Cerebellar nuclear complex (tissue), 1 donor: ENCODE measurements around the gene CEP63.
"Not testable (repeated sequence)": the region's sequence is repeated elsewhere in the genome, so short reads cannot be mapped to it uniquely, and the experiment has no call there.

ENCODE experiments used
- DNase-seq, 2 experiments: peaks; one replicate each; lab custom pipeline; 2025; lab: John Stamatoyannopoulos, UW

CEP63 gene

GRCh38 chr3:134576426-134576825 is 90.6 kb downstream of the CEP63 start:
- DNase-seq, result no peak

GRCh38 chr3:134576831-134577230 is 91.0 kb downstream of the CEP63 start:
- no peak for DNase-seq

- DNase-seq, result no peak
These were observed 93.3 kb downstream of the CEP63 start for GRCh38 chr3:134579141-134579665.

- DNase-seq, result no peak
These were observed 104.9 kb downstream of the CEP63 start for GRCh38 chr3:134590766-134591165.

- no peak for DNase-seq
These were observed 106.9 kb downstream of the CEP63 start for GRCh38 chr3:134592806-134593205.

GRCh38 chr3:134594331-134594741 is 108.5 kb downstream of the CEP63 start:
- DNase-seq, result no peak

GRCh38 chr3:134594986-134595385 is 109.1 kb downstream of the CEP63 start:
- not testable (repeated sequence) for DNase-seq

GRCh38 chr3:134597390-134597970 is 111.6 kb downstream of the CEP63 start:
- DNase-seq, result no peak

GRCh38 chr3:134598763-134599545 is 113.1 kb downstream of the CEP63 start:
- no peak for DNase-seq

GRCh38 chr3:134600206-134600605 is 114.3 kb downstream of the CEP63 start:
- DNase-seq, result no peak

GRCh38 chr3:134600685-134601463 is 115.0 kb downstream of the CEP63 start:
- peak in 1 of 2 experiments; percentile 31 for DNase-seq

GRCh38 chr3:134601539-134602439 is 115.9 kb downstream of the CEP63 start:
- peak; percentile 68 to 82 for DNase-seq

GRCh38 chr3:134602440-134602814 is 116.6 kb downstream of the CEP63 start:
- no peak for DNase-seq

GRCh38 chr3:134603480-134603879 is 117.6 kb downstream of the CEP63 start:
- DNase-seq, result no peak

- no peak for DNase-seq
These were observed 118.1 kb downstream of the CEP63 start for GRCh38 chr3:134603956-134604355.

- no peak for DNase-seq
These were observed 119.7 kb downstream of the CEP63 start for GRCh38 chr3:134605556-134605955.

- DNase-seq, result no peak
These were observed 120.5 kb downstream of the CEP63 start for GRCh38 chr3:134606033-134607025.

- no peak for DNase-seq
These were observed 121.5 kb downstream of the CEP63 start for GRCh38 chr3:134607054-134608022.
